GM11168 (cell line): ENCODE measurements around the gene CABP2.

ENCODE experiments used
- in situ Hi-C: fragments of 300-500 bp; cut with MboI; formaldehyde crosslinking; loops from one replicate; pipeline ENCODE4 v1.12.0; 2022; ENCODE audit warnings: low sequenced_read_pairs; ENCODE audit not compliant: unreplicated experiment

The CABP2 gene

GRCh38 chr11:67541198-67541597, 18.0 kb upstream of the CABP2 start:
- in situ Hi-C loops: no loop called here

GRCh38 chr11:67539550-67539949, 16.3 kb upstream of the CABP2 start:
- in situ Hi-C loops: no loop called here

- in situ Hi-C loops: no loop called here
Observed at GRCh38 chr11:67538823-67539505, 15.7 kb upstream of the CABP2 start.

DNA sequence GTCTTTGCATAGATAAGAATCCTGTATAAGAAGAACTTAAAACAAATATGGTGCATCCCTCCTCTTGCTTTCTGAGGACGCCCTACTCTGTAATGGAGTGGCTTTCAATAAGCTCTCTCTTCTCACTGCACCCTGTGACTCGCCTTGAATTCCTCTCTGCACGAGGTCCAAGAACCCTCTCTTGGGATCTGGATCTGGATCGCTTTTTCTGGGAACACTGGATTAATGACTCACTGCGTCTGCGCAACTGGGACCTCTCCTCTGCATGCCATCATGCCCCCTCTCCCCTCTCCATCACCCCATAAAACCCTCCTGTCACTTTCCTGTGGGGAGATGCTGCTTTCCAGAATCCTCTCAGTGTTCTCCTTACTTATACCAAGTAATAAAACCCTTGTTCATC, 15.1 kb upstream of the CABP2 start:
- in situ Hi-C loops: no loop called here

DNA sequence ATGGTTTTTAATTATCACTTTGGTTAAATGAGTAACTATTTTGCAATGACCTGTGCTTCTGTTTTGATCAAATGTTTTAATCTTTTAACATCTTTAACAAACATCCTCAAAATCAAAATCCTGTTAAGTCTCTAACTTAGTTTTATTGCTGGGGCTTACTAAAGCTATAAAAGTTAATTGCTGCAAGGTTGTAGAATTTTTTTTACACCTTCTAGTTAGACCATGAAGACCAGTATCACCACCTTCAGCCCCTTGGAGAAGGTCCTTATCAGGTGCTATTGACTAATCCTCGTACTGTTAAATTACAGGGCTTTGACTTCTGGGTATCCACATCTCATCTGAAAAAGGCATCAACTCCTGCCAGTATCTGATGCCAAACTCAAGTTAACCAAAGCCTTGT, 12.3 kb upstream of the CABP2 start:
- in situ Hi-C loops: no loop called here

- in situ Hi-C loops: no loop called here
Observed at GRCh38 chr11:67534070-67534679, 10.9 kb upstream of the CABP2 start.

DNA sequence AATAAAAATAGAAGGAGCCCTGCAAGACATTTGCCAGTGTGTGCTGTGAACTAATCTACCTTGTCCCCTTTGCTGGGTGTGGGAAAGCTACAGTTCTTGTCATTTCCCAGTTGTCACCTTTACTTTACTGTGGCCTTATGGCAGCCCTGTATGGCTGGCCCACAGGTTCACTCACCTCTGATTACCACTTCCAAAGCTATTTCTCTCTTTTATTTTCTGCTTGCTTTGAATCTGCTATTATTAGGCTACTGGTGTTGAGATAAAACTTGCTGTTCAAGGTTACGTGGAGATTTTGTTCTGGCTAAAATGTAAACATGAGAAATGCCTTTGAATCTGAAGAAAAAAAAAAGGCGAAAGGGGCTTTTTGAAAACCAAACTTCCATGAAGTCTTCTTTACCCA, 9.6 kb upstream of the CABP2 start:
- in situ Hi-C loops: no loop called here

DNA sequence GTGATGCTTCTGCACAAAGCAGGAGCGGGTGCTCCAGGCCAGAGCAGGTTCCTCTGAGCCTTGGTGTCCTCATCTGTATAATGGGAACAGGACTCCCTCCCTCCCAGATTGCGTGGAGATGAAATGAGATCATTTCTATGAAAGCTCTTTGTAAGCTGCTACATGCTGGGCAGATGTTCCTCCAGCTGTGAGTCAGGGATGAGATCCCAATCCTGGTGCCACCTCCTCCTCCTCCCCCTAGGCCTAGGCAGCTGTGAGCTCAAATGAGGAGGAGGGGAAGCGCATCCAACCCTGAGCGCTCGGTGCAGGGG, 7.0 kb upstream of the CABP2 start:
- in situ Hi-C loops: no loop called here

- in situ Hi-C loops: no loop called here
Observed at GRCh38 chr11:67528376-67528775, 5.1 kb upstream of the CABP2 start.

DNA sequence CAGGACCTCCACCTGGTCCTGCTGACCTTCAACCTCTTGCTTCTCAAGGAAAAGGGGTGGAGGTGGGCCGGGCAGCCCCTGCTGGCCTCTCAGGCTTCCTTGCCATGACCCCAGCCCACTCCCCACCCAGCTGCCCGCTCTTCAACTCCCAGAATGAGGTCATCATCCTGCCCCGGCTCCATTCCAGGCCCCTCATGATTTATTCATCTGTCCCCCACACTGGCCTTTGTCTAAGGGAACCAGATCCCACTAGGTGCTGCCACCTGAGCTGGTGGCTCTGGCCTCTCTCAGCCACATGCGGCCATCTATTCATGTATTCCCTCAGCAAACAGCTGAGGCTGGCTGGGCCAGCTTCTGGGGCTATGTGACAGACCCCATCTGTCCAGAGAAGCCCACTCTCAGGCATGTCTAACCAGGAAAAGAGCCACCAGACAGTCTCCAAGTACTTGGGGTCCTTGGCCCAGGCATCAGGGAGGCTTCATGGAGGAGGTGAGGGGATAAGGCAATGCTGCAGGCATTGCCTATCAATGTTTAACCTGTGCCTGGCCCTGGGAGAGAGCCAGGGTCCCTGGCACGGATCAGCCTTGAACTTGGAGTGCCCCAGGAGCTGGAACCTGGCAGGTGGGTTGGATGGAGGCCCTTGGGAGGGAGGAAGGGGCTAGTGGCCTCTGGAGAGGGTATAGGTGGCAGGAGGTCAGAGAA, 2.2 kb upstream of the CABP2 start:
- in situ Hi-C loops: no loop called here

DNA sequence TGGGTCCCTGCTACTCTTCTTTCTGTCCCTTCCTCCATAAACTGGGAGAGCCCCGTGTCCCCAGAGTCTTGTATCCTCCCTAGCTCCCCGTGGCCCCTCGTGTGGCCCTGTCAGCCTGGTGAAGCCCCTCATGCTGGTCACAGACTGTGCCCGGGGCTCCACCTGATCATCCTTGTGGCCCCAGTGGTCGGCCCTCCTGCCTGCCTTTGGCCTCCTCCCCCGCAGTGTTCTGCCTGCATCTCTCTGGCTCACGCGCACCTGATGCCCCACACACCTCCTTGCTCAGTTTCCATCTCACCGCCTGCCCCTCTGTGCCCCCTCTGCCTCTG, 1.2 kb upstream of the CABP2 start:
- in situ Hi-C loops: no loop called here

DNA sequence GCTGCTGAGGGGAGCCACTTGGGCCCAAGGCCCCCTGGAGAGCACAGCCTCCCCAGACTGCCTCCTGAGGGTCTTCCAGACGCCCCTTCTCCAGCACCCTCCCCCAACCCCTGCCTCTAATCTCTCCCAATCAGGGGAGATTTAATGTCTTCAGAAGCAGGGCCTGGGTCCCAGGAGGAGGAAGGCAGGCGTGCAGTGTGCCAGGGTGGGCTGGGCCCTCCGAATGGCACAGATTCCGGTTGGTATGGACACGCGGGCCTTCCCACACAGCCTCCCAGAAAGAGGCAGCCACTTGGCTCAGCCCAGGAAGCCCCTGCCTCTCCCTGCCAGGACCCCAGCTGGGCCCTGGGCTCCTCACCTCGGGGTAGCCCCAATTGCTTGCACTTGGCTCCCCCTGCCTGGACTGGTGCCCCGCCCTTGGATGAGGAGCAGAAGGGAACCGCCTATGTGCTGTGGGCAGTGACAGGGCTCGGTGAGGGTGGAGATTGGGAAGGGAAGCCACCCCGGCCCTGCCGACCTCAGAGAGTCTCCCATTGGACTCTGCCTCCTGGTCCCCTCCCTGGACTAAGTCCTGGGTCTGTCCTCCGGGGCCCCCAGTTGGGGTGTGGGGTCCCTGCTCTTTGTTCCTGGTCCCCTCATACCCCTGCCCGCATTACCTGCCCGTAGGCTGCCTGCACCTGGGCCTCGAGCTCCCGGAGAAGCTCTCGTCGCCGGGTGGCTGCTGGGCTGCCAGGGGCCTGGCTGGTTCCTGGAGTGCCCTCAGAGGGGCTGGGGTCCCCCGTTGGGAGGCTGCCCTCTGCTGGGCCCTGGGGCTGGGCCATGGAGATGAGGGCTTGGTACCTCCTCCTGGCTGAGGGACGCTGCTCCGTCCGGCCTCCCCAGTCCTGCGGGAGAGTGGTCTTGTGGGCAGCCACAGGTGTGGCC, 572 bp upstream of the CABP2 start:
- in situ Hi-C loops: no loop called here

GRCh38 chr11:67522338-67522737, 908 bp downstream of the CABP2 start:
- in situ Hi-C loops: no loop called here

- in situ Hi-C loops: no loop called here
Observed at GRCh38 chr11:67521924-67522323, 1.3 kb downstream of the CABP2 start.

DNA sequence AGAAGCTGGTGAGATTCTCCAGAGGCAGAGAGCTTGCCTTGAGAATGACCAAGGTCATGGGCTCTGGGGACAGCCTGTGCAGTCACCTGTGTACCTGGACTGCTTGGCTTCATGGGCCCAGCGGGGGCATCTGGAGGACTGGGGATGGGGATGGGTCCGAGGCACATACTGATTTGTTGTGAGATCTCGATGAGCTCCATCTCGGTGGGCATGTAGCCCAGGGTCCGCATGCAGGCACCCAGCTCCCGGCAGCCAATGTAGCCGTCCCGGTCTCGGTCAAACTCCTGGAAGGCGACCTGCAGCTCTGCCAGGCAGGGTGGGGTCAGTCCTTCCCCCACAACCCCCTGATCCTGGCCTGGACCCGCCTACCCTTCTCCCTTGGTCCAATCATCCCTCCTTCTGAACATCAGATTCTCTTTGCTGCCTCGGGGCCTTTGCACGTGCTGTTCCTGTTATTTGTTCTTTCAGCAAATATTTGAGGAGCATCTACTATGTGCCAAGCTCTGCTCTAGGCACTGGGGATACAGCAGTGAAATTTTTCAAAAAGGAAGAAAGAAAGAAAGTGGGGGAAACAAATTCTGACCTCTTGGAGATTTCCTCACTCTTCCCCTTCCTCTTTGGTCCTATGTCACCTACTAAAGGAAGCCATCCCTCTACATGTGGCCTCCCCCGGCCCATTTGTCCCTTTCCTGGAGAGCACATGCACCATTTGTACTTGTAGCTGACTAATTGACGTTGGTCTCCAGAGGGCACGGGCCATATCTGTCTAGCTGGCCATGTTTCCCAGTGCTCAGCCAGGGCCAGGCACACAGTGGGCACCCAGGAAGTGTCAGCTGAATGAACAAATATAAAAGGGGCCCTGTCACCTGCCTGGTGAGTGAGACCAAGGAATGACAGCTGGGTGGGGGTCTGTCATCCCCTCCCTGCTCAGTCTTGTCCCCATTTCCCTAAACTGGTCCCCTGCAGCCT, 2.1 kb downstream of the CABP2 start:
- in situ Hi-C loops: no loop called here

- in situ Hi-C loops: no loop called here
Observed at GRCh38 chr11:67519726-67520125, 3.5 kb downstream of the CABP2 start.

- in situ Hi-C loops: no loop called here
Observed at GRCh38 chr11:67517784-67518552, 5.3 kb downstream of the CABP2 start.

DNA sequence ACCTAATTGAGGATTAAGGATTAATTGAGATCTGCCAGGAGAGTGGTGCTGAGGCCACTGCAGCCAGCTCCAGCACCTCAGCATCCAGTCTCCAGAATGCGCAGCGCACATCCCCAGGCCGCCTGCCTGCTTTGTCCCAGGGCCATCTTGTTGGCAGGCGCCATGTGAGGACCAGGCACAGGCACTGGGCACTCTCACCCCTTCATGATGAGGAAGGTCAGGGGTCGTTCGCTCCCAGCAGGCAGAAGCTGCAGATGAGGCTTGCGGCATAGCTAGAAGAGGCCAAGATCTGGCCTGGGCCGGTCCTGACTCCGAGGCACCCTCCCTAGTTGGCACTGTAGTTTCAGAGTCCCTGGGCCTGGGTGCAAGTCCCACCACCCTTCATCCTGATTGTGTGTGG, 6.4 kb downstream of the CABP2 start:
- in situ Hi-C loops: no loop called here

GRCh38 chr11:67514116-67514515, 9.1 kb downstream of the CABP2 start:
- in situ Hi-C loops: no loop called here
